Tibial nerve (tissue), 4 donors: Measurements from ENCODE around the gene RAP2C. TPM values are rescaled to one million over a fixed set of nuclear protein-coding genes. Genes with fewer than 3 reads are reported as not detected.

Experiments
- DNase-seq, 2 donors: peaks; one replicate each; pipeline ENCODE4 v3.0.0-alpha.2; 2019; ENCODE audit warnings: low spot score in 2 of 2
- H3K27ac ChIP-seq, 4 donors: fragments of 200-600 bp; sonication (generic) in 3 of 4; one replicate each; pipeline ENCODE4 v1.5.1; 2017 to 2019; ENCODE audit warnings: mild to moderate bottlenecking in 1 of 4
- H3K27me3 ChIP-seq, 2 donors: fragments of 200-600 bp; sonication (generic) in 1 of 2; one replicate each; pipeline versions ENCODE4 v1.5.1 to v1.6.0; 2017 to 2019
- H3K36me3 ChIP-seq, 3 donors: fragments of 200-600 bp; sonication (generic); one replicate each; pipeline ENCODE4 v1.5.1; 2018 to 2019
- H3K4me1 ChIP-seq, 4 donors: fragments of 200-600 bp; sonication (generic) in 3 of 4; one replicate each; pipeline ENCODE4 v1.5.1; 2017 to 2019
- H3K4me3 ChIP-seq, 4 donors: fragments of 200-600 bp; sonication (generic) in 3 of 4; one replicate each; pipeline ENCODE4 v1.5.1; 2017 to 2019; ENCODE audit warnings: mild to moderate bottlenecking in 1 of 4, moderate library complexity in 1 of 4
- H3K9me3 ChIP-seq, 4 donors: fragments of 200-600 bp; sonication (generic) in 3 of 4; one replicate each; pipeline ENCODE4 v1.5.1; 2017 to 2019
- EP300 ChIP-seq, 2 donors: sonication (generic); formaldehyde crosslinking; IDR thresholded peaks; one replicate each; pipeline ENCODE4 v1.6.1; 2017; ENCODE audit warnings: antibody characterized with exemption in 2 of 2, mild to moderate bottlenecking in 1 of 2
- POLR2A ChIP-seq, 2 donors: fragments of 450-650 bp; IDR thresholded peaks; one replicate each; pipeline ENCODE4 v1.6.1; 2017; ENCODE audit warnings: antibody characterized with exemption in 2 of 2, mild to moderate bottlenecking in 2 of 2, moderate library complexity in 2 of 2
- WGBS, 2 donors: methylation state at CpG; one replicate each; pipeline ENCODE4 v1.1.5; 2018; 5-methylcytosine and 5-hydroxymethylcytosine counted together
- total RNA-seq, 4 donors: library from RNA; depleted of rRNA; stranded (reverse); fragments of >200 nt; gene quantifications; one replicate each; pipeline ENCODE4 v1.1.0, GENCODE V29; 2016
- TF ChIP-seq, protein P1 (sequence below), 5 experiments: fragments of 200-600 bp in 3 of 5; fragments of 450-650 bp in 2 of 5; sonication (generic) in 3 of 5; IDR thresholded peaks; one replicate each; pipeline ENCODE4 v1.5.1; 2016 to 2019; ENCODE audit warnings: antibody characterized with exemption in 5 of 5, mild to moderate bottlenecking in 3 of 5, moderate library complexity in 2 of 5

RAP2C gene
- total RNA-seq, 4 donors from 2014 or later, result 15.3 to 21.1 (median 16.5) TPM

DNA sequence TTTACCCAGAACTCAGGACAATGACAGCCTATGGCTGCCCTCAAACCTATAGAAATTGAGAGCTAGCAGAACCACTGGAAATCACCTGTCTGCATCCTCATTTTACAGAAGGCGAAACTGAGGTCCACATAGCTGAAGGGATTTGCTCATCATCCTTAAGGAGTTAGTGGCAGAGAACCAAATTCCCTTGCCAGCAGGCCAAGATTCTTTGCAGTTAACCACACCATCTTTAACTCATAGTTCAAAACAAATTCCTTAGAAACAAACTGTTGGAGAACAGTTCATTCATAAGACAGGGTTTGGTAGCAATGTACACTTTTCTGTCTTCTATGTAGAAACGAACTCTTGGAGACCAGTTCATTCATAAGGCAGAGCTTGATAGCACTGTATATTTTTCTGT lies 37.9 kb upstream of the RAP2C start:
- Histone ChIP-seq H3K4me1 (no peaks in the 10 kb centered on the region), H3K4me3 (no peak overlapping the region), H3K27ac (no peak overlapping the region), H3K27me3 (no peaks in the 10 kb centered on the region), H3K9me3 (no peaks in the 10 kb centered on the region), H3K36me3 (no peaks in the 10 kb centered on the region)
- DNase-seq, result no peak
- 69 to 88% methylated on average over 2 of the region's 2 CpGs for WGBS, 2 donors
- no peak for TF ChIP-seq POLR2A (IDR thresholded peaks at IDR 0.05)
- TF ChIP-seq, protein P1, sequence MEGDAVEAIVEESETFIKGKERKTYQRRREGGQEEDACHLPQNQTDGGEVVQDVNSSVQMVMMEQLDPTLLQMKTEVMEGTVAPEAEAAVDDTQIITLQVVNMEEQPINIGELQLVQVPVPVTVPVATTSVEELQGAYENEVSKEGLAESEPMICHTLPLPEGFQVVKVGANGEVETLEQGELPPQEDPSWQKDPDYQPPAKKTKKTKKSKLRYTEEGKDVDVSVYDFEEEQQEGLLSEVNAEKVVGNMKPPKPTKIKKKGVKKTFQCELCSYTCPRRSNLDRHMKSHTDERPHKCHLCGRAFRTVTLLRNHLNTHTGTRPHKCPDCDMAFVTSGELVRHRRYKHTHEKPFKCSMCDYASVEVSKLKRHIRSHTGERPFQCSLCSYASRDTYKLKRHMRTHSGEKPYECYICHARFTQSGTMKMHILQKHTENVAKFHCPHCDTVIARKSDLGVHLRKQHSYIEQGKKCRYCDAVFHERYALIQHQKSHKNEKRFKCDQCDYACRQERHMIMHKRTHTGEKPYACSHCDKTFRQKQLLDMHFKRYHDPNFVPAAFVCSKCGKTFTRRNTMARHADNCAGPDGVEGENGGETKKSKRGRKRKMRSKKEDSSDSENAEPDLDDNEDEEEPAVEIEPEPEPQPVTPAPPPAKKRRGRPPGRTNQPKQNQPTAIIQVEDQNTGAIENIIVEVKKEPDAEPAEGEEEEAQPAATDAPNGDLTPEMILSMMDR (IDR thresholded peaks at IDR 0.05), result no peak
- TF ChIP-seq EP300 (IDR thresholded peaks at IDR 0.05), result no peak

DNA sequence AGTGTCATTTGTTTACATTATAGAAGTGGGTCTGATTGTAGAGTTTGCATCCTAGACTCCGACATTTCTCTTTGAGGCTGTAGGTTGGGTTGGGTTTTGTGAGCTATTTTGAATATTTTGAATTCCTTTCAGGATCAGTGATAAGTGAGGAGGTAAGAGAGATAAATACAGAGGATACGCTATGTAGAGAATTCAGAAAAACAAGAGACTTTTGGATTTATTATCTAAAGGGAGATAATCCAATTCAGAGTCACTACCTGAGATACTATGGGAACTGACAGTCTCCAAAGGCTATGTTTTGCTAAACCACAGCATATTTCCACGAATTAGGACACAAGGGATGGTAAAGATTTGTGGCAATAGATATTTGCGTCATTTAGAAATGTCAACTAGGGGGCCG lies 16.9 kb upstream of the RAP2C start:
- H3K9me3 ChIP-seq, result no peaks in the 10 kb centered on the region
- no peaks in the 10 kb centered on the region for H3K27me3 ChIP-seq
- H3K4me3 ChIP-seq, result no peak overlapping the region
- WGBS, 2 donors, result 85 to 96% methylated on average over 5 of the region's 5 CpGs
- H3K36me3 ChIP-seq, result no peaks in the 10 kb centered on the region
- H3K4me1 ChIP-seq, result no peaks in the 10 kb centered on the region
- H3K27ac ChIP-seq, result no peak overlapping the region
- no peak for DNase-seq
- TF ChIP-seq, protein P1 (IDR thresholded peaks at IDR 0.05), result no peak
- no peak for TF ChIP-seq POLR2A (IDR thresholded peaks at IDR 0.05)
- TF ChIP-seq EP300 (IDR thresholded peaks at IDR 0.05), result no peak

DNA sequence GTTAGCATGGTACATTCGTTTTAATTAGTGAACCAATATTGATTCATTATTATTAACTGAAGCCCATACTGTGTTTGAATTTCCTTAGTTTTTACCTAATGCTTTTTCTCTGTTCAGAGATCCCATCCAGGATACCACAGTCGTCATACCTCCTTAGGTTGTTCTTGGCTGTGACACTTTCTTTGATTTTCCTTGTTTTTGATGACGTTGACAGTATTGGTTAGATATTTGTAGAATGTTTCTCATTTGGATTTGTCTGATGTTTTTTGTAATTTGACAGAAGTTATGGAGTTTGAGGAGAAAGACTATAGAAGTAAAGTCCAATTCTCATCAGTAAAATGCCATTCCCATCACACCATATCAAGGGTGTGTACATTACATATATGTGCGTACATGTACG lies 16.2 kb upstream of the RAP2C start:
- H3K36me3 ChIP-seq, result no peaks in the 10 kb centered on the region
- no peaks in the 10 kb centered on the region for H3K9me3 ChIP-seq
- no peak for DNase-seq
- H3K4me1 ChIP-seq, result no peaks in the 10 kb centered on the region
- H3K27me3 ChIP-seq, result no peaks in the 10 kb centered on the region
- no peak overlapping the region for H3K27ac ChIP-seq
- no peak overlapping the region for H3K4me3 ChIP-seq
- no peak for TF ChIP-seq EP300 (IDR thresholded peaks at IDR 0.05)
- TF ChIP-seq, protein P1 (IDR thresholded peaks at IDR 0.05), result no peak
- no peak for TF ChIP-seq POLR2A (IDR thresholded peaks at IDR 0.05)
- 74 to 86% methylated on average over 5 of the region's 5 CpGs for WGBS, 2 donors

DNA sequence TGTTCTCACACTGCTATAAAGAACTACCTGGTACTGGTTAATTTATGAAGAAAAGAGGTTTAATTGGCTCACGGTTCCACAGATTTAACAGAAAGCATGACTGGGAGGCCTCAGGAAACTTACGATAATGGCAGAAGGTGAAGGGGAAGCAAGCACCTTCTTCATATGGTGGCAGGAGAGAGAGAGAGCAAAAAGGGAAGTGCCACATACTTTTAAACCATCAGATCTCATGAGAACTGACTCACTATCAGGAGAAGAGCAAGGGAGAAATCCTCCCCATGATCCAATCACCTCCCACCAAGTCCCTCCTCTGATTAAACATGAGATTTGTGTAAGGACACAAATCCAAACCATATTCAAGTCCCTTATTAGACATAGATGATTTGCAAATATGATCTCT lies 12.3 kb upstream of the RAP2C start:
- no peak overlapping the region for H3K27ac ChIP-seq
- H3K4me3 ChIP-seq, result no peak overlapping the region
- H3K36me3 ChIP-seq, result no peaks in the 10 kb centered on the region
- TF ChIP-seq, protein P1 (IDR thresholded peaks at IDR 0.05), result no peak
- TF ChIP-seq POLR2A (IDR thresholded peaks at IDR 0.05), result no peak
- no peaks in the 10 kb centered on the region for H3K27me3 ChIP-seq
- no peaks in the 10 kb centered on the region for H3K9me3 ChIP-seq
- 86 to 90% methylated on average over 2 of the region's 2 CpGs for WGBS, 2 donors
- H3K4me1 ChIP-seq, result no peaks in the 10 kb centered on the region
- DNase-seq, result no peak

DNA sequence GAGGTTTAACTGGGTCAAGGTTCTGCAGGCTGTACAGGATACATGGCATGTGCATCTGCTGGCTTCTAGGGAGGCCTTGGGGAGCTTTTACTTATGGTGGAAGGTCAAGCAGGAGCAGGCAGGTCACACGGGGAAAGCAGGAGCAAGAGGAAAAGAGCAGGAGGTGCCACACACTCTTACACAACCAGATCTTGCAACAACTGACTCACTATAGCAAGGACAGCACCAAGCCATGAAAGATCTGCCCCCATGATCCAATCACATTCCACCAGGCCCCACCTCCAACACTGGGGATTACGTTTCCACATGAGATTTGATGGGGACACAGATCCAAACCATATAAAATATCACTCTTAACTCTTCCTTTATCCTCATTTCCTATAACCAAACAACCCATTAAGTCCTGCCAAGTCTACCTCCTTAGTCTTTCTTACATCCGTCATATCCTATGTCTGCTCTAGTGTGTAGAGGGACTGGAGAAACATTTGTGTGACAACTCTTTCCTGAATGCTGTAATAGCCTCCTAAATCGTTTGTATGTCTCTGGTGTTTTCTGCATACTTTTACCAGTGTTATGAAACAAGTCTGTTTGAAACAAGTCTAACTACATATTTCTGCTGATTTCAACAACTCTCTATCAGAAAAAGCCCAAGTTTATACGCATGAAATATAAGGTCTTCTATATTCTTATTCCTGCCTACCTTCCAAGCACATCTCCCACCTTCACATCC lies 8.3 kb upstream of the RAP2C start:
- H3K4me3 ChIP-seq, result no peak overlapping the region
- H3K36me3 ChIP-seq, result no peaks in the 10 kb centered on the region
- TF ChIP-seq POLR2A (IDR thresholded peaks at IDR 0.05) (no peak), EP300 (IDR thresholded peaks at IDR 0.05) (no peak)
- TF ChIP-seq, protein P1 (IDR thresholded peaks at IDR 0.05), result no peak
- H3K27ac ChIP-seq, result no peak overlapping the region
- H3K4me1 ChIP-seq, result no peaks in the 10 kb centered on the region
- no peak for DNase-seq
- WGBS, 2 donors, result 62 to 75% methylated on average over 5 of the region's 5 CpGs
- H3K9me3 ChIP-seq, result no peaks in the 10 kb centered on the region
- H3K27me3 ChIP-seq, result no peaks in the 10 kb centered on the region
